NT2/D1 (cell line): ENCODE data around the gene ABHD11.
"Not testable (repeated sequence)": the region's sequence is repeated elsewhere in the genome, so short reads cannot be mapped to it uniquely, and the experiment has no call there.

Source experiments
- DNase-seq: peaks from one replicate; pipeline ENCODE4 v3.0.0-alpha.2; 2011; ENCODE audit warnings: low read depth, low spot score
- H3K27me3 ChIP-seq: 2 replicates; pipeline ENCODE4 v1.6.0; 2011; ENCODE audit warnings: mild to moderate bottlenecking; ENCODE audit not compliant: insufficient read length, insufficient read depth
- H3K36me3 ChIP-seq: 2 replicates; pipeline ENCODE4 v1.6.1; 2011; ENCODE audit warnings: mild to moderate bottlenecking, low read length, mixed read lengths; ENCODE audit not compliant: insufficient read depth, insufficient read length
- H3K4me1 ChIP-seq: 2 replicates; pipeline ENCODE4 v1.5.1; 2011; ENCODE audit not compliant: insufficient read depth, insufficient read length
- H3K4me3 ChIP-seq: 2 replicates; pipeline ENCODE4 v1.5.1; 2011; ENCODE audit warnings: low read depth; ENCODE audit not compliant: insufficient read length
- H3K9ac ChIP-seq: 2 replicates; pipeline ENCODE4 v1.6.0; 2011; ENCODE audit warnings: low read depth; ENCODE audit not compliant: insufficient read length
- H3K9me3 ChIP-seq: 2 replicates; pipeline ENCODE4 v1.5.1; 2011; ENCODE audit warnings: mild to moderate bottlenecking, low read length; ENCODE audit not compliant: insufficient read depth
- SUZ12 ChIP-seq: IDR thresholded peaks from 2 replicates; pipeline ENCODE4 v1.6.1; 2011; ENCODE audit not compliant: insufficient read length, insufficient read depth; ENCODE audit errors: extremely low read depth
- YY1 ChIP-seq: IDR thresholded peaks from 2 replicates; pipeline ENCODE4 v1.6.1; 2011; ENCODE audit not compliant: insufficient read length, insufficient read depth
- ZNF274 ChIP-seq: IDR thresholded peaks from 2 replicates; pipeline ENCODE4 v1.6.1; 2011; ENCODE audit warnings: mild to moderate bottlenecking, low read depth, low read length

Gene ABHD11, protein sequence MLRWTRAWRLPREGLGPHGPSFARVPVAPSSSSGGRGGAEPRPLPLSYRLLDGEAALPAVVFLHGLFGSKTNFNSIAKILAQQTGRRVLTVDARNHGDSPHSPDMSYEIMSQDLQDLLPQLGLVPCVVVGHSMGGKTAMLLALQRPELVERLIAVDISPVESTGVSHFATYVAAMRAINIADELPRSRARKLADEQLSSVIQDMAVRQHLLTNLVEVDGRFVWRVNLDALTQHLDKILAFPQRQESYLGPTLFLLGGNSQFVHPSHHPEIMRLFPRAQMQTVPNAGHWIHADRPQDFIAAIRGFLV

DNA sequence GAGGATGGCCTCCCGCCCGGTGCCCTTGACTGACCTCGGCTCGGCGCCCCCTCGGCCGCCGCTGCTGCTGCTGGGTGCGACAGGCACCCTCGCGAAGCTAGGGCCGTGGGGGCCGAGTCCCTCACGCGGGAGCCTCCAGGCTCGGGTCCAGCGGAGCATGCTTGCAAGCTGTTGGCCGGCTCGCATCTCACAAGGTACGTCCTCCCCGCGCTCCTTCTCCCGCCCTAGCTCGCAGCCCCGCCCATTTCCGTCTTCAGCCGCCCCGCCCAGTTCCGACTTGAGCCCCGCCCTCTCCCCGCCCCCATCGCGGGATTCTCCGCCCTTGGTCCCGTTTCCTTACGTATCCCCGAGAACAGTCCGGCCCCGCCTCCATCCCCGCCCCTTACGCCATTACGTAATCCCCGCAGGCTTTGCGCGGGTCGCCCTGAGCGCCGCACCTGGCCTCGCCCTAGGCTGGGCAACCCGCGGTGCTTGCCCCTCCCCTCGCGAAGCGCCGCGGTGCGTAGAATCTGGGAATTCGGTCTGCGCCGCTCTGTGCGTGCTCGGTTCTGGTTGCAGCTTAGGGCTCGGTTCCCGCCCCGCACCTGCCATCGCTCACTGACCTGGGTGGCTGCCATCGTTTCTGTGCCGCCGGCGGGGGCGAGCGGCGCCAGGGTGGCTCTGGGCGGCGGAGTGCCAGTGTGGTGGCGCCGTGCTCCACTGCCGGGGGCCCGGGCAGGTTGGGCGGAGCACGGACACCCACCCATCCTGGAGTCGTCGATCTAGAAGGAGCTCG, at the start of gene ABHD11:
TSS of gene ABHD11 (minus strand) at position 191 of the 775 bp plus-strand sequence. CDS start at position 159, 32 bp downstream.
- Histone ChIP-seq H3K36me3 (peaks cover 20% of the 10 kb centered on the region), H3K9me3 (no peaks in the 10 kb centered on the region), H3K4me3 (peak within 1 kb of the TSS; percentile 84), H3K9ac (peak within 1 kb of the TSS; percentile 90), H3K4me1 (peaks cover 4% of the 10 kb centered on the region), H3K27me3 (peaks cover 4% of the 10 kb centered on the region)
- DNase-seq = peak; percentile 98
- no peak for TF ChIP-seq SUZ12
- TF ChIP-seq YY1 = no peak
- no peak for TF ChIP-seq ZNF274

DNA sequence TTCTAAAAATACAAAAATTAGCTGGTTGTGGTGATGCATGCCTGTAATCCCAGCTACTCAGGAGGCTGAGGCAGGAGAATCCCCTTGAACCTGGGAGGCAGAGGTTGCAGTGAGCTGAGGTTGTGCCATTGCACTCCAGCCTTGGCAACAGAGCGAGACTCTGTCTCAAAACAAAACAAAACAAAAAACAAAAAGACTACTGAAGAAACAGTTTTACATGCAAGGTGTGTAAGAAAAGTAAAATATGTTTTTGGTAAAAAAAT, 49.1 kb upstream of the ABHD11 start:
- not testable (repeated sequence) for H3K36me3 ChIP-seq, H3K9ac ChIP-seq, H3K9me3 ChIP-seq, H3K27me3 ChIP-seq, H3K4me3 ChIP-seq, DNase-seq, H3K4me1 ChIP-seq

DNA sequence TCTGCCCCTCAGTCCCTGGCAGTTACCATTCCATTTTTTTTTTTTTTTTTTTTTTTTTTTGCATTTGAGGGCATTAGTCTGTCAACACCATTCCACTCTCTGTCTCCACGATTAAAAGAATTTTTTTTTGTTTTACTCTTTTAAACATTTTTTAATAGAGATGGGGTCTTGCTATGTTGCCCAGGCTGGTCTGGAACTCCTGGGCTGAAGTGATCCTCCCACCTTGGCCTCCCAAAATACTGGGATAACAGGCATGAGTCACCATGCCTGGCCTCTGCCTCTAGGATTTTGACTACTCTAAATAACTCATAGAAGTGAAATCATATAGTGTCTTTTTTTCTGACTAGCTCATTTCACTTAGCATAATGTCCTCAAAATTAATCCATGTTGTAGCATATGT, 48.0 kb upstream of the ABHD11 start:
- DNase-seq = no peak
- Histone ChIP-seq H3K4me1 (no peaks in the 10 kb centered on the region), H3K36me3 (no peaks in the 10 kb centered on the region), H3K4me3 (no peak overlapping the region), H3K9me3 (no peaks in the 10 kb centered on the region), H3K9ac (no peak overlapping the region), H3K27me3 (no peaks in the 10 kb centered on the region)
- TF ChIP-seq YY1 (no peak), SUZ12 (no peak), ZNF274 (no peak)

DNA sequence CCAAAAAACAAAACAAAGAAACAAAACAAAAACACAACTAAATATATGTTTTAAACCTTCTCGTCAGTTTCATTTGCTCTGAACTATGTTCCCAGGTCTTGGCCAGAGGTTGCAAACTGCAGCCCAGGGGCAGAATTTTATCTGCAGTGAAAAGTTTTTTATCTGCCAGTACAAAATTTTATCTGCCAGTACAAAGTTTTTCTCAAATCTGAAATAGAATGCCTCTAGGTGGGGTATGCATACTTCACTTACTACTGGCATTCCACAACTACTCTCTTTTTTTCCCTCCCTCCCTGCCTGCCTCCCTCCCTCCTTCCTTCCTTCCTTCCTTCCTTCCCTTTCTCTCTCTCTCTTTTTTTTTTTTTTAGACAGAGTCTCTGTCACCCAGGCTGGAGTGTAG, 40.9 kb upstream of the ABHD11 start:
- H3K9me3 ChIP-seq = no peaks in the 10 kb centered on the region
- DNase-seq = no peak
- H3K27me3 ChIP-seq = no peaks in the 10 kb centered on the region
- peaks cover 2% of the 10 kb centered on the region for H3K4me1 ChIP-seq
- no peaks in the 10 kb centered on the region for H3K36me3 ChIP-seq
- TF ChIP-seq ZNF274 (no peak), SUZ12 (no peak), YY1 (no peak)
- no peak overlapping the region for H3K4me3 ChIP-seq
- H3K9ac ChIP-seq = no peak overlapping the region

GRCh38 chr7:73778801-73779389, 40.3 kb upstream of the ABHD11 start:
- TF ChIP-seq ZNF274 = no peak
- TF ChIP-seq YY1 = no peak
- TF ChIP-seq SUZ12 = no peak
- H3K27me3 ChIP-seq = no peaks in the 10 kb centered on the region
- H3K4me1 ChIP-seq = peaks cover 2% of the 10 kb centered on the region
- H3K9ac ChIP-seq = no peak overlapping the region
- H3K4me3 ChIP-seq = no peak overlapping the region
- DNase-seq = no peak
- H3K9me3 ChIP-seq = no peaks in the 10 kb centered on the region
- no peaks in the 10 kb centered on the region for H3K36me3 ChIP-seq

DNA sequence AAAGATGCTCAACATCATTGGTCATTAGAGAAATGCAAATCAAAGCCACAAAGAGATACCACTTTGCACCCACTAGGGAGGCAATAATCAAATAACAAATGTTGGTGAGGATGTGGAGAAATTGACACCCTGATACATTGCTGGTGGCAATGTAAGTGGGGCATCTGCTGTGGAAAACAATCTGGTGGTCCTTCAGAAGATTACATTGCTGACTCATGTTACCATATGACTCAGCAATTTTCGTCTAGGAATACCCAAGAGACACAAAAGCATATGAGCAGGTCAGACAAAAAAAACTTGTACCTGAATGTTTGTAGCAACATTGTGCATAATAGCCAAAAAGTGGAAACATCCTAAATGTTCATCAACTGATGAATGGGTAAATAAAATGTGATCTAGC, 36.3 kb upstream of the ABHD11 start:
- Histone ChIP-seq H3K36me3 (no peaks in the 10 kb centered on the region), H3K4me1 (peaks cover 4% of the 10 kb centered on the region), H3K9ac (no peak overlapping the region), H3K4me3 (no peak overlapping the region), H3K27me3 (peaks cover 16% of the 10 kb centered on the region), H3K9me3 (no peaks in the 10 kb centered on the region)
- DNase-seq = no peak
- TF ChIP-seq ZNF274 = no peak
- no peak for TF ChIP-seq YY1
- TF ChIP-seq SUZ12 = no peak

- H3K27me3 ChIP-seq = peaks cover 26% of the 10 kb centered on the region
- H3K4me1 ChIP-seq = peaks cover 6% of the 10 kb centered on the region
- H3K4me3 ChIP-seq = no peak overlapping the region
- TF ChIP-seq SUZ12 (no peak), ZNF274 (no peak), YY1 (no peak)
- DNase-seq = no peak
- no peaks in the 10 kb centered on the region for H3K9me3 ChIP-seq
- no peaks in the 10 kb centered on the region for H3K36me3 ChIP-seq
- no peak overlapping the region for H3K9ac ChIP-seq
Observed at GRCh38 chr7:73773700-73774517, 35.3 kb upstream of the ABHD11 start.
